HG03558 (cell line): ENCODE data around the gene PEAR1.

Experiments
- ATAC-seq: cut with Tn5 transposase; IDR thresholded peaks from one replicate; pipeline ENCODE4 v1.9.1; 2021; ENCODE audit warnings: moderate number of reproducible peaks; ENCODE audit not compliant: unreplicated experiment; ENCODE audit errors: extremely low read depth

PEAR1 gene, protein sequence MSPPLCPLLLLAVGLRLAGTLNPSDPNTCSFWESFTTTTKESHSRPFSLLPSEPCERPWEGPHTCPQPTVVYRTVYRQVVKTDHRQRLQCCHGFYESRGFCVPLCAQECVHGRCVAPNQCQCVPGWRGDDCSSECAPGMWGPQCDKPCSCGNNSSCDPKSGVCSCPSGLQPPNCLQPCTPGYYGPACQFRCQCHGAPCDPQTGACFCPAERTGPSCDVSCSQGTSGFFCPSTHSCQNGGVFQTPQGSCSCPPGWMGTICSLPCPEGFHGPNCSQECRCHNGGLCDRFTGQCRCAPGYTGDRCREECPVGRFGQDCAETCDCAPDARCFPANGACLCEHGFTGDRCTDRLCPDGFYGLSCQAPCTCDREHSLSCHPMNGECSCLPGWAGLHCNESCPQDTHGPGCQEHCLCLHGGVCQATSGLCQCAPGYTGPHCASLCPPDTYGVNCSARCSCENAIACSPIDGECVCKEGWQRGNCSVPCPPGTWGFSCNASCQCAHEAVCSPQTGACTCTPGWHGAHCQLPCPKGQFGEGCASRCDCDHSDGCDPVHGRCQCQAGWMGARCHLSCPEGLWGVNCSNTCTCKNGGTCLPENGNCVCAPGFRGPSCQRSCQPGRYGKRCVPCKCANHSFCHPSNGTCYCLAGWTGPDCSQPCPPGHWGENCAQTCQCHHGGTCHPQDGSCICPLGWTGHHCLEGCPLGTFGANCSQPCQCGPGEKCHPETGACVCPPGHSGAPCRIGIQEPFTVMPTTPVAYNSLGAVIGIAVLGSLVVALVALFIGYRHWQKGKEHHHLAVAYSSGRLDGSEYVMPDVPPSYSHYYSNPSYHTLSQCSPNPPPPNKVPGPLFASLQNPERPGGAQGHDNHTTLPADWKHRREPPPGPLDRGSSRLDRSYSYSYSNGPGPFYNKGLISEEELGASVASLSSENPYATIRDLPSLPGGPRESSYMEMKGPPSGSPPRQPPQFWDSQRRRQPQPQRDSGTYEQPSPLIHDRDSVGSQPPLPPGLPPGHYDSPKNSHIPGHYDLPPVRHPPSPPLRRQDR

DNA sequence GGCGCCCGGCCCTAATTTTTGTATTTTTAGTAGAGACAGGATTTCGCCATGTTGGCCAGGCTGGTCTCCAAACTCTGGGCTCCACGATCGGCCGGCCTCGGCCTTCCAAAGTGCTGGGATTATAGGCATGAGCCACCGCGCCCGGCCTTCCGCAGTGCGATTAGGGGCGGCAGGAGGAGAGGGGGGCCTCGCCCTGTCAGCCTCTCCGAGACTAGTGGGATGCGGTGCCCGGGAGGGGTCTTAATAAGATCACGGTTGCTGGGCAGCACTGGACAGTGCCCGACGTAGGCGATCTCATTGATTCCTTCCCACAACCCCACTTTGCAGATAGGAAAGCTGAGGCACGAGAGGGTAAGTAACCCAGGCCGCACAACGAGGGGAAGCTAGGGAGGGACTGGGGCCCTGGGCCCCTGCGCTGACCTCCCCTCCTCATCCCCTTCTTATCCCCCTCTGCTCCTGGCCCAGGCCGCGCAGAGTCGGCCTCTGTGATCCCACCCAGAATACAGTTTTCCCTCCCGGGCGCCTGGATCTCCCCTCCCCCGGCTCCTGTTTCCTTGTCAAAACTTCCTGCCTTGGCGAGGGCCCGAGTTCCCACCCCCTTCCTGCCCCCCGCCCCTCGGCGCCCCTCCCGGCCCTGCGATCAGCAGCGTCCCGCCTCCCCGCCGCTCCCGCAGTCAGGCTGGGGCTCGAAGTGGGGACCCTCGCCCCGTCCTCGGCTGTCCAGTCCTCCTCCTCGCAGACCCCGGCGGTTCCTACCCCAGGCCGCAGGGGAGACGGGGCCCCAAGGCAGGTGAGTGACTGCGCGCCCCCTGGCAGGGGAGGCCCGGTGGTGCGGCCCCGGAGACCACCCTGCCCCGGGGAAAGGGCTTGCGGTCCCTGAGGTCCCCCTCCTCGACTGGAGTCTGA, at the start of gene PEAR1:
PEAR1 (plus strand) TSS at position 671 of the 906 bp plus-strand sequence. CDS start 10,209 bp downstream, outside the sequence.
- ATAC-seq: no peak

DNA sequence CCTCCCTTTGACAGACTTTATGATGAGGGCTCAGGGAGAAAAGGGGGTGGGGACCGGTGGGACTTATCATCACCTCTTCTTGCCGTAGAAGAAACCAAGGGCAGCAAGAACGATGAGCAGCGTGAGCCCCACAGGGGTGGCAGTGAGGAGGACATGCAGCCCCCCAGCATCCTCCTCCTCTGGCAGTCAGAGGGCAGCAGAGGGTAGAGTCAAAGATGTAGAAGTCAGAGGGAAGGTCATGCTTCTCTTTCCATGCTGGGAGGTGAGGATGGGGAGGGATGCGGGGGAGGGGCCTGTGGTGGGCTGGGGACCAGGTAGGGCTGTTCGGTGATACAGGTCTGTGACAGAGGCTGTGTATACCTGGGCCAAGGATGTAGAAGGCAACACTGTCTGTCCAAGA, 49.4 kb upstream of the PEAR1 start:
- ATAC-seq: no peak

DNA sequence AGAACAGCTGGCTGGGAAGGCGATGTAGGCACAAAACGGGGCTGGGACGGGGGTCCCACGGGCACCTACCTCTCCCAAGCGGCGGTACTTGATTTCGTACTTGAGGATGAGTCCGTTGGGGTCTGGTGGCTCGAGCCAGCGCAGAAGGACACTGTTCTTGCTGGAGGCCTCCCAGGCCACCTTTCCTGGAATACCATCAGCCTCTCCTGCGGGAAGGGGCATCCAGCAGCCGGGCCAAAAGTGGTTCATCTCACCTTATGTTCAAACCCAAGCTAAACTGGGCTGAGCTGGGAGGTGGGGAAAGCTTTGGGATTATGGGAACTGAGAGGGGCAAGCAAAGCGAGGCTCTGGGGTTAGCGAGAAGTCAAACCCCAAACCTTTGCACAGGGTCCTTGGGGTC, 48.9 kb upstream of the PEAR1 start:
- ATAC-seq: no peak

DNA sequence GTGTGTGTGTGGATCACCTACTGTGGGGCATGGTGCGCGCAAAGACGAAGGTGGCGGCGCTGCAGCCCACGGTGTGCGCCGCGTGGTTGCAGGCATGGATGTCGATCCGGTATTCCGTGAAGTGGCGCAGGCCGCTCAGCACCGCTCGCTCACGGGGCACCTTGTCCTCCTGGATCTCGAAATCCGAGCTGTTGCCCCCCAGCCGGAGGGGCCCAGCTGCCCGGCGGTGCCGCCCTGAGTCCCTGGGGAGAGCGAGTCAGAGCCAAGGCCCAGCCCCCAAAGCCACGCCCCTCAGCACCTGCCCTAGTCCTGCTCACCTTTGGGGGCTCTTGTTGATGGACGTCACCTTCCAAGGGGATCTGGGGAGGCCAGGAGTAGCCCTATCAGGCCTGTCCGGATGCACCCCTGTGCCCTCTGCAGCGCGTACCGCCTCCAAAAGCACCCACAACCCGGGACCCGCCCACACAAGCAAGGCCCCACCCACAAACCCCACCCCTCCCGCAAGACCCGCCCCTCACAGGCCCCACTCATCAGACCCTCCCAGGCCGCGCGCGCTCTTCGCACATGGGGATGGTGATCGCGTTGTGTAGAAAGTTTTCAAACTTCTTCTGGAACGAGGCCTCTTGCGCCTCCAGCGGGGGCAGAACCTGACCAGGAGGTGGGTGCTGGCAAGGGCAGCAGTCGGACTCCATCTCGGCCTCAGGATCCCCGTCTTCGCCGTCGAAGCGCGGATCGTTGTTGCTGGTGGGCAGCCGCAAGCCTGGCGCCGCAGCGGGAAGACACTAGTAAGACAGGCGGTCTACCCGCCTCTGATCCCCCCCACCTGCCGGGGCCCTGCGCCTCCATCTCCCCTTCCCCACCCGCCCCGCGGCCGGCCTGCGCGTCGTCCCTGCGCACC, 48.2 kb upstream of the PEAR1 start:
- ATAC-seq: no peak

DNA sequence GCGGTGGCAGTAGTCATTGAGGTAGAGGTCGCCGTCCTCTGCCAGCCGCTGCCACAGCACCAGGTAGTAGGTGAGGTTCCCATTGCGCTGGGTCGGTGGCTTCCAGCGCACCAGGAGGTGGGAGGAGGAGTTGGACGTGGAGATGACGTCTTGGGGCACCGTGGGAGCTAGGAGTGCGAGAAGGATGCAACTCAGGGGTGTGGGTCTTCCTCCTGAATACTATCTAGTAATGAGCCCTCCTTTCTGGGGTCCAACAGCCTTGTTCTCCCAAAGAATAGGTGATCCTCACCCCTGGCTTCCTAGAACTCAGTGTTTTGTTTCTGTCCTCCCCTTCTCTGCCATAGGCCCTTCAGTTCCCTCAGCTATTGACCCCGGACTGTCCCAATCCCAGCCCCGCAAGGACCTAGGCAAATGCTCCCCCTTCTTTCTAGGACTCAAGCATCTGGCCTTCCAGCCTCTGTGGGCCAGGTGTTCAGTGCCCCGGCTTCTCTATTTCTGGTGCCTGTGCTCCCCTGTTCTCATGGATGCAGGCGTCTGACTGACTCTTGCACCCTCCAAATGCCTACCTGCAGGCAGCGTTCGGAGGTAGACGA, 47.5 kb upstream of the PEAR1 start:
- ATAC-seq: no peak

DNA sequence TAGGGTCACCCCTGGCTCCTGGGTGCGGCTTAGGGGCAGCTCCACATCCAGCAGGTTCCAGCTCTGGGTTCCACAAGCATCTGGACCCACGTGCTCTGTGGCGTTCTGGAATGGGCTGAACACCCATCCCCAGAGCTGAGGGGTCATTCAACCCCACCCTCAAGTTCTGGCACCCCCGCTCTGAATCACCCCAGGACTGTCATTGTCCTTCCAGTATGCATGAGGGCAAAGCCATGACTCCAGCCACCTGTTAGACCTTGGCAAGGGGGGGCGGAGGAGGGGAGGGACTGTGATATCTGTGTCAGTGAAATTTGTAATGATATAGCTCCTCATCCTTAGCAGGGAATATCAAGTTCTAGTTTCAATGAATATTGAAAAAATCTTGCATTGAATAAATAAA, 46.9 kb upstream of the PEAR1 start:
- no peak for ATAC-seq

DNA sequence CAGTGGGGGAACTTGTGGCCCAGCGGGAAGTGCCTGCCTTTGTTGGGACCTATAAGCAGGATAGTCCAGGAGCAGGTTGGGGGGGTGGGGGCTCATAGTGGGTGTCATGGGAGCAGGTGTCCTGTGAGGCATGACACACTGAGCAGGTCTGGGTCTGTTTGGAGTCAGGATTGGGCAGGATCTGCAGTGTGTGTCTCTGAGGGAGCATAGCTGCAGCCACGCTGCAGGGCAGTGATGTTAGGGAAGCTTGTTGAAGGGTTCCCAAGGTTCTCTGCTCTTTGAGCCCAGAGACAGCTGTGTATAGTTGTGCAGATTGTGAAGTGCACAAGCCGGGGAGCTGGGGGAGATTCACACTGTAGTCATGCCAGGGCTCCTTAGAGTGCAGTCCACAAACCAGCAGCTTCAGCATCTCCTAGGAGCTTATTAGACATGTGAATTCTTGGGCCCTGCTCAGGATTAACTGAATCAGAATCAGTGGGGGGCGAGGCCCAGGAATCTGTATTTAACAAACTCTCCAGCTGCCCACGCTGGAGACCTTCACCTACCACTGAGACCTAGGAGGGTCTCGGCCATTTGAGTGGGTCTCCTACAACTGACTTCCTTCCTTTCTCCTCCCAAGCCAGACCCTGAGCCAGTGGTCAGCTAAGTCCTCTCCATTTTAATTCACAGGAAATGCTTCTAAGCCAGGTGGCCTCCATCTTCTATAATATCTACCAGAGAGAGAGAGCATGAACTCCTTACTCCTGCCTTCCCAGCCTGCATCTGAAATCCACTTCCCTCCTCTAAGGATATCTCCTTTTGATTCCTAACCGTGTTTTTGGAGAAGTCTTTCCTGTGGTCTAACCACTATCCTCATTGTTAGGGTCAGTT, 45.7 kb upstream of the PEAR1 start:
- ATAC-seq: no peak

DNA sequence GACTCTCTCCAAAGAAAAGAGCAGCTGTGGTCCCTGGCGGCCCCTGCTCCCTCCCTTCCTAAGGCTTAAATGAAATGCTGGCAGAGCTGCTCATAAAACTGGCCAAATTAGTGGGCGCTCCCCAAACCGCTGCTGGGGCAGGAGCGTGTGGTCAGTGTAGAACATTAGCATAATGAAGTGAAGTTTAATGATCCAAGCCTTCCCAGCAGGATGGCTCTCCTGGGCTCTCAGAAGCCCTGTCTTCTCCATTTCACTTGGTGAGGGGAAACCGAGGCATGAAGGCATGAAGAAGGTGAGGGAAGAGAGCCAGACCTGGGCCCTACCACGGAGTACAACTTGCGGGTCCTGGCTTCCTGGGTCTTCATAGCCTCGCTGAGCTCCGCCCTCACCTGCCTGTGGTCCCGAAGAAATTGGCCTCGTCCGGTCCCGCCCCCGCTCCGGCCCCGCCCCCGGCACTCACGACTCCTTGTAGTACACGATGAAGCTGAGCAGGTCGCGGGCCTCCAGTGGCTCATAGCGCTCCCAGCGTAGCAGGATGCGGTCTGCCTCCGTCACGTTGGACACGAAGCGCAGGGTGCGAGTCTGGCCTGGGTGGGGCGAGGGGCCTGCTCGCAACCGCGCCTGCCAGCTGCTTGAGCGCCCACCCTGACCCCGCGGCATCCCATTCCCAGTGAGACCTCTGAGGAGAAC, 44.9 kb upstream of the PEAR1 start:
- no peak for ATAC-seq

DNA sequence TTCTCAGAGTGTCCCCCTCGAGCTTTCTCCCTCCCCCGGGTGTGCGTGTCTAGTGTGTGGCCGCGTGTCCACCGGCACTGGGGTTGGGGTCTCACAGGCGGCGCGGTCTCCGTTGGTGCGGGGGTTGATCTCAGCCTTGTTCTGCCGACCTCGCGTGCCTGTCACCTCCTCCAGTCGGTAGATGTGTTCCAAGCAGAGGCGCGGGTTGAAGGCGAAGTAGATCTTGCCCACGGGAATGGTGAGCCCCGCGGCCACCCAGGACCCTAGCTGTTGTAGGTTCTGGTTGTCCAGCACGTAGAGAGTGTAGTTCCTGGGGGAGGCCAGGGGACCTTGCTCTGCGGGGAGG, 44.4 kb upstream of the PEAR1 start:
- ATAC-seq: no peak

DNA sequence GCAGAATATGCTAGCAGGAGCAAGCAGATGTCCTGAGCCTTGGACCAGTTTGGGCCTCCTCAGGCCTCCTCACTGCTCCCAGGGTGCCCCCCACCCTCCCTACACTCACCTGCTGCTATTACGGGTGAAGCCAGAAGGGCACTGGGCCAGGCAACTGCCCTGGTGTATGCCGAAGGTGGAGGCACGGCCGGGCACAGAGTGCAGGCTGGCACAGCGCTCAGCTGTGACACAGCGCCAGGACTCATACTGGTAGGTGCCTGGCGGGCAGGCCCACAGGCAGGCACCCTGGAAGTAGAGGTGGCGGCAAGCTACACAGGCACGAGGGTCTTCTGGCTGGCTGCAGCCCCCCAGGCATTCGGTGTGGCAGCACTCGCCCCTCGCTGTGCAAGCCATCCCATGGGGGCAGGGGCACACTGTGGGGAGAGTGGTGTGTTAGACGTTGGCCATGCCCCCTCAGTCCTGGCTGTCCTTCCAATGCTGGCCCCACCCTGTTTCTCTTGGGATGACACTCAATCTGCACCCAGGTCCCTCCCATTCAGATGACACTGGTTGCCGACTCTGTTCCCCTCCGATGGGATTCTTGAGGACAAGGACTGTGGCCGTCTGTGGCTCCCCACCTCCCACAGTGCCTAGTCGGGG, 41.6 kb upstream of the PEAR1 start:
- ATAC-seq: no peak

DNA sequence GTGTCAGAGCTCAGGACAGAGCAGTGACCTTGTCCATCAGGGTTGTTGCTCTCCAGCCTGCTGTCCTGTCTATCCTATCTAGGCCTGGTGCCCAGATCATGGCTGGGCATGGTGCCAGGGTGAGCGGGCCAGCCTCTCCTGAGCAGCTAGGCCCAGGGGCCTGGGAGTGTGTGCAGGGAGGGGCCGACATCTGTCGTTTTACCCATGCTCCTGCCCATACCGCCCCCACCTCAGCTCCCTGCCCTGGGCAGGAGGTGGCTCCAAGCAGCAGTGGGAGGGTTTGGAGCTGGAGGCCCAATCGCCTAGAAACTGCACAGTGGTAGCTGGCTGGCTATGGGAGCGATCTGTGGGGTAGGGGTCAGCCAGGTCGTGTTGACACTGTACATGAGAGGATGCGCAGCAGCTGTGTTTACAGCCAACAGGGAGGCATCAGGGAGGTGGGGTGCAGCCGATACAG, 41.1 kb upstream of the PEAR1 start:
- no peak for ATAC-seq

DNA sequence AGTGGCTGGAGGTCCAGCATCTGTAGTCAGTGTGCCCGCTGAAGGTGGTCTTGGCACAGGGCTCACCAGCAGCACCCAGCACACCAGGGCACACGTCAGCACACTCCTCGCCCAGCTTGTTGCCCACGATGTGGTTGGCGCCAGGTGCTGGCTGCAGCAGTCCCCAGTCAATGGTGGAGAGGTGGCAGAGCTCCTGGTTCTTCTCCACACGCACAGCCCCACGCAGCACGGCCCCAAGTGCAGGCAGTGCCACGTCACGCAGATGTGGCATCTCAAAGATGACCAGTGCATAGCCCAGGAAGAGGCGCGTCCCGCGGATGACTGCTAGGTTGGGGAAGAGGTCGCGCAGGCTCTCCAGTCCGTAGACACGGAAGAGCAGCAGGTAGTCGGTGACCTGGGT, 39.8 kb upstream of the PEAR1 start:
- no peak for ATAC-seq

DNA sequence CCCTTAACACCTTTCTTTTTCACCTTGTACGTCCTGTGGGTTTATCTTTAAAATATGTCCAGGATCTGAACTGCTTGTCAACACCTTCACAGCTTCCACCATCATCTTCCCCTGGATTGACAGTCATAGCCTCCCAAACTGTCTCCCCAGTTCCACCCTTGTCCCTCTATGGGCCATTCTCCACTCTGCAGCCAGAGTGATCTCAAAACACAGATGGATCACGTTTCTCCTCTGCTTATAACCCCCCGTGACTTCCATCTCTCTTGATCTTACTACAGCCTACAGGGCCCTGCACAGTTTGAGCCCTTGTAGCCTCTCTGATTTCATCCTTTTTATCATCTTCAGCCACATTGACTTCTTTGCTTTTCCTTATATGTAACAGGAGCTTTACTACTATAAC, 38.9 kb upstream of the PEAR1 start:
- ATAC-seq: no peak

DNA sequence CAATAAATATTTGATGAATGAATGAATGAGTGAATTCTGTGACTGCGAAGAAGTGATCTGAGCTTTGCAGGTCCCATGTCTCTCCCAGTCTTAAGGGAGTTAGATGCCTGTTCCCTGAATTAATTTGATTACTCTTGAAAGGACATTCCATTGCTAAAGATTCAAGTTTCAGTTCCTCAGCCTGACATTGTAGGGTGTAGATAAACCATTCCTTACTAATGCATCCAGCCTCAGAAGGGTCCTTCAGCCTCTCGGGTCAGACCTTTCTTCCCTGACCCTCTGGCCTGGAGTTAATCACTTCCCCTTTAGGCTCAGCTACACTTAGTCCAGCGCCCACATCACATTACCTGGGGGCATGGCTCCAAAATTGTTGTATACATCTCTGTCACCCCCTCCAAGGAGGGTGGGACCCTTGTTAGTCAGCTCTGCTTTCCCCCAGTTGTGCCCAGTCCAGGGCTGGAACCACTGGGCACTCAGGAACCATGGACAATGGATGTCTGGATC, 37.2 kb upstream of the PEAR1 start:
- no peak for ATAC-seq

DNA sequence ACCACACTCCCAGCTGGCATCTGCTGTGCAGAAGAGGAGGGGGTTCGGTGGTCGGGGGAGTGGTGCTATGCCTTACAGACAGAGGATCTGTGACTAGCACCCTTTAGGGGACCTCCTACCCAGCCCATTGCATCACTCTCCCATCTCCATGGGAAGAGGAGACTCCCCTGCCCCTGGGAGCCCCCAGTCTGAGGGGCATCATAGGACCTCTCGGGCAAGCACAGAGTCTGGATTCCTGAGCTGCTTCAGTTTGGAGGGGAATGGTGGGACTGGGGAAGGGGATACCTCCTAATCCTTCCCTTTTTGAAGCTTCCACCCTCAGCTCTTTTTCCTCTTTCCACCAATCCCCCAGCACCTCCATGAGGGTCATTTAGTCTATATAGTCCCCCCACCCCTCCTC, 36.0 kb upstream of the PEAR1 start:
- ATAC-seq: no peak

DNA sequence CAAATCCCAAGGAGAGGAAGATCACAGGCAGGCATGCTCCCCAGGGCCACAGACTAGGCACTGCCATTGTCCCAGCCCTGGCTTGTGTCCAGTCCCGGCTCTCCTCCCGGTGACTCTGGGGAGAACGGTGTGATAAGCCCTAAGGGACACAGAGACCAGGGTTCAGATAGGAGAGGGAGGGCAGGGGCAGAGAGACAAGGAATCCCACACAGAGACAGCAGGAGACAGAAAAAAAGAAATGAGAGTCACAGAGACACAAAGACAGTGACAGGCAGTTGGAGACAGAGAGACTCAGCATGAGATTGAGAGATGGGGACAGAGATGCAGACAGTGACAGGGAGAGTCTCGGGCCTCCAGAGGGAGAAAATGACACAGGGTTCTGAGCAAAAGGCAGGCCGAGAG, 35.0 kb upstream of the PEAR1 start:
- ATAC-seq: no peak
